Measurements from ENCODE around the gene TMEM114. TPM values are rescaled to one million over a fixed set of nuclear protein-coding genes. Genes with fewer than 3 reads are reported as not detected.

Gene TMEM114
- total RNA-seq, 4 donors from 2014 or later = not detected

DNA sequence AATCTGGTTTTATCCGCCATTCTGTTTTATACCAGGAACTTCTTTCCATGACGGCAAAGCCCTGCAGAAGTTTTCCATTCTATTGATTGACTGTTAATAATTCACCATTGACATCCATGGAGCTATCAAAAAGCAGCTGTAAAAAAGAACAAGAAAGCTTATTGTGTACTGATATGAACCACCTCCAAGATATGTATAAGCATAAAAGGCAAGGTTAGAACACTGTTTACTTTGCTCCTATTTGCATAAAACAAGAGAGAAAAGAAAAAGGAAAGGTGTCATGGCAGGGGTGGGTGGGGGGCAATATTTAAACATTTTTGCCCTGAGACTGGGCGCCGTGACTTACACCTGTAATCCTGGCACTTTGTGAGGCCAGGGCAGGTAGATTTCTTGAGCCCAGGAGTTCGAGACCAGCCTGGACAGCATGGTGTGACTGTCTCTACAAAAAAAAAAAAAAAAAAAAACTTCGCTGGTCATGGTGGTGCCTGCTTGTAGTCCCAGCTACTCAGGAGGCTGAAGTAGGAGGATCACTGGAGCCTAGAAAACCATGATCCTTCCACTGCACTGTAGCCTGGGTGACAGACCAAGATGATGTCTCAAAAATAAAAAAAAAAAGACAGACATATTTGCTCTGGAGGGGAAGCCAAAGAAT lies 52.5 kb downstream of the TMEM114 start:
- TF ChIP-seq, protein P1, sequence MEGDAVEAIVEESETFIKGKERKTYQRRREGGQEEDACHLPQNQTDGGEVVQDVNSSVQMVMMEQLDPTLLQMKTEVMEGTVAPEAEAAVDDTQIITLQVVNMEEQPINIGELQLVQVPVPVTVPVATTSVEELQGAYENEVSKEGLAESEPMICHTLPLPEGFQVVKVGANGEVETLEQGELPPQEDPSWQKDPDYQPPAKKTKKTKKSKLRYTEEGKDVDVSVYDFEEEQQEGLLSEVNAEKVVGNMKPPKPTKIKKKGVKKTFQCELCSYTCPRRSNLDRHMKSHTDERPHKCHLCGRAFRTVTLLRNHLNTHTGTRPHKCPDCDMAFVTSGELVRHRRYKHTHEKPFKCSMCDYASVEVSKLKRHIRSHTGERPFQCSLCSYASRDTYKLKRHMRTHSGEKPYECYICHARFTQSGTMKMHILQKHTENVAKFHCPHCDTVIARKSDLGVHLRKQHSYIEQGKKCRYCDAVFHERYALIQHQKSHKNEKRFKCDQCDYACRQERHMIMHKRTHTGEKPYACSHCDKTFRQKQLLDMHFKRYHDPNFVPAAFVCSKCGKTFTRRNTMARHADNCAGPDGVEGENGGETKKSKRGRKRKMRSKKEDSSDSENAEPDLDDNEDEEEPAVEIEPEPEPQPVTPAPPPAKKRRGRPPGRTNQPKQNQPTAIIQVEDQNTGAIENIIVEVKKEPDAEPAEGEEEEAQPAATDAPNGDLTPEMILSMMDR (IDR thresholded peaks at IDR 0.05) = no peak
- no peak for ATAC-seq (ENCODE audit: low FRiP score)
- no peak for DNase-seq (ENCODE audit: low spot score)

DNA sequence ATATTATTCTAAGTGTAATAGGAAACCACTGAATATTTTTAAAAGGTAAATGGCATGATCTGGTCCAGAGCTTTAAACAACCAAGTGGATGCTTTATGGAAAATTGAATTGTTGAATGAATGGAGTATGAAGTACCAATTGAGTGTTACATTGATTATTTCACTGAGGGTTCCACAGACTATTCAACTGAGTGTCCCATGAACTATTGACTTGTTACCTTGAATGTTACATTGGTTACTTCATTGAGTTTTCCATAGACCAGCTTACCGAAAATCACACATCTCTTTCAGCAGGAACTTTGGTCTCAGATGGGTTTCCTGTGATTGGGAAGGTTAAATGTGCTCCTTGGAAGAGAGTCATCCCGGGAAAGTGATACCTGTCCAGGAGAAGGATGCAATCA lies 56.8 kb downstream of the TMEM114 start:
- TF ChIP-seq, protein P1 (IDR thresholded peaks at IDR 0.05) = no peak
- DNase-seq (ENCODE audit: low spot score) (no peak), ATAC-seq (ENCODE audit: low FRiP score) (no peak)

DNA sequence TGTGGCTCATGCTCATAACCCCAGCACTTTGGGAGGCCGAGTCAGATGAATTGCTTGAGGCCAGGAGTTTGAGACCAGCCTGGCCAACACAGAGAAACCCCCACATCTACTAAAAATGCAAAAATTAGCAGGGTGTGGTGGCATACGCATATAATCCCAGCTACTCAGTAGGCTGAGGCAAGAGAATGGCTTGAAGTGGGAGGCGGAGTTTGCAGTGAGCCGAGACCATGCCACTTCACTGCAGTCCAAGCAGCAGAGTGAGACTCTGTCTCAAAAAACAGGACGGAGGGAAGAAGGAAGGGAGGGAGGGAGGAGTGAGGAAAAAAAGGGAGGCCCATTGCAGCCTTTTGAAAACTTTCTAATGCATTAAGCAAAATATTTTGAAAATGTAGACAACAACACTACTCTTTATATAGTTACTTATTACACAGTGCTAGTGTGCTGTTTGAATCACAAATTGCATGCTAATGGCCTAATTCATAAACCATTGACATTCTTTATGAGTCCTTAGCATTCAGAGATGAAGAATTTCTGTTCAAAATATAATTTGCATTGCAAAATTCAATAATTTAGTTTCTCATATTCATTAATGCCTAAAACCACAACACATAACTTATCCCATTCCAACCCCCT lies 59.4 kb downstream of the TMEM114 start:
- no peak for ATAC-seq (ENCODE audit: low FRiP score)
- DNase-seq (ENCODE audit: low spot score) = no peak
- TF ChIP-seq, protein P1 (IDR thresholded peaks at IDR 0.05) = no peak

DNA sequence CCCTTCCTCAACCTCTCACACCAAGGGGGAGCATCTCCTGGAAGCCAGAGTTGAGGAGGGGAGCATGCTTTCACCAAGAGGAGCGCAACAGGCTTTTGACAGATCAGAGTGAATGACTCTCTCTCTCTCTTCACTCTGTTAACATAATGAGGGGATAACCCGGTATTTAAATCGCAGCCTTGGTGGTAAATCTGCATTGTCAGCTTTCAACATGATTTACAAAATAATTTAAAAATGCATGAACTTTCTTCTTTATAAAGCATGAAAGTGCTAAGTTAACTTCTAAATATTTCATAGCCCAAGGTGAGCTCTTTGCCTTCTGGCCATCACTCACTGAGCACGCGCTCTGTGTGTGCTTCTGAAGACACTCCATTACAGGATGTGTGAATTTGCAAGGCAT lies 61.8 kb downstream of the TMEM114 start:
- no peak for ATAC-seq (ENCODE audit: low FRiP score)
- no peak for DNase-seq (ENCODE audit: low spot score)
- TF ChIP-seq, protein P1 (IDR thresholded peaks at IDR 0.05) = no peak

DNA sequence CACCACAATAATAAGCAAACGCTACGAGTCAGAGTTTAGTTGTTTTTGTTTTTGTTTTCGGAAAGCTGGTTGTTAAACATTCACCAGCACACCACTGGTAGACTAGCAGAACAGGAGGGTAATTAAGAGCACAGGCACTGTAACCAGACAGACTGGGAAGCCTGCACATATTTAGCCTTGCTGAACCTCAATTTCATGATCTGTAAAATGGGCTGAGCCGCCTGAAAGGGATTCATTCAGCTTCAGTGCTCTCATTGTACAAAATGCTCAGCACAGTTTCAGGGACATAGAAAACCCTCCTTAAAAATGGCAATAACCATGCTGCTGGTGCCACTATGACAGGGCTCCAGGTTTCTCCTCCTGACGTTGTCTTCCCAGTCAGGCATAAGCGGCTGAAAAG lies 66.4 kb downstream of the TMEM114 start:
- no peak for ATAC-seq (ENCODE audit: low FRiP score)
- TF ChIP-seq, protein P1 (IDR thresholded peaks at IDR 0.05) = no peak
- no peak for DNase-seq (ENCODE audit: low spot score)

DNA sequence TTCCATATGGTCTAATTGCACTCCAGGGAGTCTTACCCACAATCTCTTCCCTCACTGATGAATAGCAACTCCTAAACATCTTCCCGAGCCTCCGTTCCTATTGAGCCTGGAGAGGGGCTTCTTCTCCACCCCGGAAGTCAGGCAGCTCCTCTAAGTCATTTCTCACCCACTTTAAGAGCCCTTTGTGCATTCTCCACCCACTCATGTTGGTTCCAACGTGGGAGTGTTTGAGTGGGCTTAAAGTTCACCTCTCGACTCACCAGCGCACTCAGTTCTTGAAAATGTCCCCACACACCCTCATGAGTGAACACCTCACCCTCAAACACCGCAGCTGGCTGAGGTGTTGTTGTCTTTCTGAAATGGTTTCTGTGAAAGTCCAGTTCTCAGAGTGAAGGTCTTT lies 67.6 kb downstream of the TMEM114 start:
- DNase-seq (ENCODE audit: low spot score) = no peak
- no peak for ATAC-seq (ENCODE audit: low FRiP score)
- TF ChIP-seq, protein P1 (IDR thresholded peaks at IDR 0.05) = no peak

DNA sequence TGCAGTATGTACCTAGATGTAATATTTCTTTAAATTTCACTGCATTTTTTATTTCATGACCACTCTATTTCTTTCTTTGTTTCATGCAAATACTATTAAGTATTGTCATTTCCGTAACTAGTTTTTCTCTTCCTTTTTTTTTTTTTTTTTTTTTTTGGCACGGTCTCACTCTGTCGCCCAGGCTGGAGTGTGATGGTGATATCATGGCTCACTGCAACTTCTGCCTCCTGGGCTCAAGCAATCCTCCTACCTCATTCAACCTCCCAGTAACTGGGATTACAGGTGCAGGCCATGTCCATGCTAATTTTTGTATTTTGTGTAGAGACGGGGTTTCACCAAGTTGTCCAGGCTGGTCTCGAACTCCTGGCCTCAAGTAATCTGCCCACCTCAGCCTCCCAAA lies 70.7 kb downstream of the TMEM114 start:
- ATAC-seq (ENCODE audit: low FRiP score) (no peak), DNase-seq (ENCODE audit: low spot score) (no peak)
- TF ChIP-seq, protein P1 (IDR thresholded peaks at IDR 0.05) = no peak

Data from omental fat pad (tissue), 4 donors.